H1 (cell line): ENCODE data around the gene DUS1L. TPM values are rescaled to one million over a fixed set of nuclear protein-coding genes. Genes with fewer than 3 reads are reported as not detected.

Experiments used
- POLR2AphosphoS5 ChIP-seq: IDR thresholded peaks from 2 replicates; pipeline ENCODE4 v1.6.1; 2011; ENCODE audit warnings: low read depth, low read length
- polyA plus RNA-seq, 7 experiments: library from polyadenylated mRNA; depleted of rRNA in 3 of 7; stranded (reverse) in 5 of 7; unstranded in 2 of 7; fragments of >200 nt in 5 of 7; fragments of 200-250 nt in 2 of 7; gene quantifications; 1 replicate in 5 of 7; 2 replicates in 1 of 7; 4 replicates in 1 of 7; pipeline versions ENCODE4 v1.2.1 to v1.2.3, GENCODE V29; 2011 to 2013; ENCODE audit warnings: missing spikeins in 2 of 7, mixed read lengths in 2 of 7
- total RNA-seq: library from RNA; stranded (reverse); fragmentation: NEBNext Ultra II Directional; extraction: Animal tissue kit (Norgen Biotek cat#: 25700); gene quantifications from 2 replicates; pipeline ENCODE4 v1.2.1, GENCODE V29; 2021
- TF ChIP-seq, protein P1 (sequence below): fragments of 300-600 bp; sonication (generic); IDR thresholded peaks from 2 replicates; pipeline ENCODE4 v1.7.1; 2012; ENCODE audit warnings: low read length, moderate library complexity, mild to moderate bottlenecking, inconsistent platforms; ENCODE audit not compliant: insufficient replicate concordance

DUS1L gene
- total and polyA plus RNA-seq, 2 of the 8 experiments (the other 6 are each of a cell fraction or from before 2014, with no cell fraction given): 34.5 to 69.1 TPM

DNA sequence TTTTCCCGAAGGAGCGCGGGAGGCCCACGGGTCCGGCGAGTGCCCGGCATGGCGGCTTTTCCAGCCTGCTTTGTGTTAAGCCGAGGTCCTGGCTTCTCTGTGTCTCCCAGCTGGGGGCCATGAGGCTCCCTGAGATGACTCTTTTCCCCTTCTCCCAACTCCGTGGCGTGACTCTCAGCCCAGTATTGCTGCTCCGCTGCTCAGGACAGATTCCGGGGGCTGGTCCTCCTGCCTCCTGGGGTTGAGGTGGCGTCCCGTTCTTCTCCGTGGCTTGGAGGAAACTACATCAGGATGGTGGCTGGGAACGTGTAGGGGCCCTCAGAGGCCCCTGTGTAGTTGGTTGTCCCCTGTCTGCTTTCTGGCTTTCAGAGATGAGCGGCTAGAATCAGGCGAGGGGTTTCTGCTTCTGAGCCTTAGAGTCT is 13.0 kb downstream of the DUS1L start (continued):
- TF ChIP-seq, protein P1, sequence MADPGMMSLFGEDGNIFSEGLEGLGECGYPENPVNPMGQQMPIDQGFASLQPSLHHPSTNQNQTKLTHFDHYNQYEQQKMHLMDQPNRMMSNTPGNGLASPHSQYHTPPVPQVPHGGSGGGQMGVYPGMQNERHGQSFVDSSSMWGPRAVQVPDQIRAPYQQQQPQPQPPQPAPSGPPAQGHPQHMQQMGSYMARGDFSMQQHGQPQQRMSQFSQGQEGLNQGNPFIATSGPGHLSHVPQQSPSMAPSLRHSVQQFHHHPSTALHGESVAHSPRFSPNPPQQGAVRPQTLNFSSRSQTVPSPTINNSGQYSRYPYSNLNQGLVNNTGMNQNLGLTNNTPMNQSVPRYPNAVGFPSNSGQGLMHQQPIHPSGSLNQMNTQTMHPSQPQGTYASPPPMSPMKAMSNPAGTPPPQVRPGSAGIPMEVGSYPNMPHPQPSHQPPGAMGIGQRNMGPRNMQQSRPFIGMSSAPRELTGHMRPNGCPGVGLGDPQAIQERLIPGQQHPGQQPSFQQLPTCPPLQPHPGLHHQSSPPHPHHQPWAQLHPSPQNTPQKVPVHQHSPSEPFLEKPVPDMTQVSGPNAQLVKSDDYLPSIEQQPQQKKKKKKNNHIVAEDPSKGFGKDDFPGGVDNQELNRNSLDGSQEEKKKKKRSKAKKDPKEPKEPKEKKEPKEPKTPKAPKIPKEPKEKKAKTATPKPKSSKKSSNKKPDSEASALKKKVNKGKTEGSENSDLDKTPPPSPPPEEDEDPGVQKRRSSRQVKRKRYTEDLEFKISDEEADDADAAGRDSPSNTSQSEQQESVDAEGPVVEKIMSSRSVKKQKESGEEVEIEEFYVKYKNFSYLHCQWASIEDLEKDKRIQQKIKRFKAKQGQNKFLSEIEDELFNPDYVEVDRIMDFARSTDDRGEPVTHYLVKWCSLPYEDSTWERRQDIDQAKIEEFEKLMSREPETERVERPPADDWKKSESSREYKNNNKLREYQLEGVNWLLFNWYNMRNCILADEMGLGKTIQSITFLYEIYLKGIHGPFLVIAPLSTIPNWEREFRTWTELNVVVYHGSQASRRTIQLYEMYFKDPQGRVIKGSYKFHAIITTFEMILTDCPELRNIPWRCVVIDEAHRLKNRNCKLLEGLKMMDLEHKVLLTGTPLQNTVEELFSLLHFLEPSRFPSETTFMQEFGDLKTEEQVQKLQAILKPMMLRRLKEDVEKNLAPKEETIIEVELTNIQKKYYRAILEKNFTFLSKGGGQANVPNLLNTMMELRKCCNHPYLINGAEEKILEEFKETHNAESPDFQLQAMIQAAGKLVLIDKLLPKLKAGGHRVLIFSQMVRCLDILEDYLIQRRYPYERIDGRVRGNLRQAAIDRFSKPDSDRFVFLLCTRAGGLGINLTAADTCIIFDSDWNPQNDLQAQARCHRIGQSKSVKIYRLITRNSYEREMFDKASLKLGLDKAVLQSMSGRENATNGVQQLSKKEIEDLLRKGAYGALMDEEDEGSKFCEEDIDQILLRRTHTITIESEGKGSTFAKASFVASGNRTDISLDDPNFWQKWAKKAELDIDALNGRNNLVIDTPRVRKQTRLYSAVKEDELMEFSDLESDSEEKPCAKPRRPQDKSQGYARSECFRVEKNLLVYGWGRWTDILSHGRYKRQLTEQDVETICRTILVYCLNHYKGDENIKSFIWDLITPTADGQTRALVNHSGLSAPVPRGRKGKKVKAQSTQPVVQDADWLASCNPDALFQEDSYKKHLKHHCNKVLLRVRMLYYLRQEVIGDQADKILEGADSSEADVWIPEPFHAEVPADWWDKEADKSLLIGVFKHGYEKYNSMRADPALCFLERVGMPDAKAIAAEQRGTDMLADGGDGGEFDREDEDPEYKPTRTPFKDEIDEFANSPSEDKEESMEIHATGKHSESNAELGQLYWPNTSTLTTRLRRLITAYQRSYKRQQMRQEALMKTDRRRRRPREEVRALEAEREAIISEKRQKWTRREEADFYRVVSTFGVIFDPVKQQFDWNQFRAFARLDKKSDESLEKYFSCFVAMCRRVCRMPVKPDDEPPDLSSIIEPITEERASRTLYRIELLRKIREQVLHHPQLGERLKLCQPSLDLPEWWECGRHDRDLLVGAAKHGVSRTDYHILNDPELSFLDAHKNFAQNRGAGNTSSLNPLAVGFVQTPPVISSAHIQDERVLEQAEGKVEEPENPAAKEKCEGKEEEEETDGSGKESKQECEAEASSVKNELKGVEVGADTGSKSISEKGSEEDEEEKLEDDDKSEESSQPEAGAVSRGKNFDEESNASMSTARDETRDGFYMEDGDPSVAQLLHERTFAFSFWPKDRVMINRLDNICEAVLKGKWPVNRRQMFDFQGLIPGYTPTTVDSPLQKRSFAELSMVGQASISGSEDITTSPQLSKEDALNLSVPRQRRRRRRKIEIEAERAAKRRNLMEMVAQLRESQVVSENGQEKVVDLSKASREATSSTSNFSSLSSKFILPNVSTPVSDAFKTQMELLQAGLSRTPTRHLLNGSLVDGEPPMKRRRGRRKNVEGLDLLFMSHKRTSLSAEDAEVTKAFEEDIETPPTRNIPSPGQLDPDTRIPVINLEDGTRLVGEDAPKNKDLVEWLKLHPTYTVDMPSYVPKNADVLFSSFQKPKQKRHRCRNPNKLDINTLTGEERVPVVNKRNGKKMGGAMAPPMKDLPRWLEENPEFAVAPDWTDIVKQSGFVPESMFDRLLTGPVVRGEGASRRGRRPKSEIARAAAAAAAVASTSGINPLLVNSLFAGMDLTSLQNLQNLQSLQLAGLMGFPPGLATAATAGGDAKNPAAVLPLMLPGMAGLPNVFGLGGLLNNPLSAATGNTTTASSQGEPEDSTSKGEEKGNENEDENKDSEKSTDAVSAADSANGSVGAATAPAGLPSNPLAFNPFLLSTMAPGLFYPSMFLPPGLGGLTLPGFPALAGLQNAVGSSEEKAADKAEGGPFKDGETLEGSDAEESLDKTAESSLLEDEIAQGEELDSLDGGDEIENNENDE: no peak
- TF ChIP-seq POLR2AphosphoS5: no peak
